Ammon's horn (tissue), 1 donor: ENCODE results near the gene SHANK3.

Experiments
- DNase-seq: peaks from one replicate; pipeline ENCODE4 v3.0.0-alpha.2; 2016; ENCODE audit warnings: low spot score

SHANK3 gene

DNA sequence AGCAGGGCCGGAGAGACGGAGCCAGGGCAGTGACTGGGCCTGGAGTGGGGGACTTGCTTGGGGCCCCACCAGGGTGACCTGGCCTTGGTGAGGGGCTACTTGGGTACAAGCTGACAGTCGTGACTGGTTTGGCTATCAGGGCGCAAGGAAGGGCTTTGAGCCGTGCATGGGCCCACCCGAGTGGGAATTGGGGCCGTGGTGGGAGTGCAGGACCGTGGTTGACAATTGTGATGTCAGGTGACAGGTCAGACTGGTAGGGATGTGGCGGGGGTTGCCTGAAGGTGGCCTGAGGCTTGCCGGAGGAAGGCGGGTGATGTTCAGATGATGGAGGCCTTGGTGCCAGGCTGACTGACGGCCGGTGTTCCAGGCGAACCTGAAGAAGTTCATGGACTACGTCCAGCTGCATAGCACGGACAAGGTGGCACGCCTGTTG, 5.6 kb downstream of the SHANK3 start:
- no peak for DNase-seq

DNA sequence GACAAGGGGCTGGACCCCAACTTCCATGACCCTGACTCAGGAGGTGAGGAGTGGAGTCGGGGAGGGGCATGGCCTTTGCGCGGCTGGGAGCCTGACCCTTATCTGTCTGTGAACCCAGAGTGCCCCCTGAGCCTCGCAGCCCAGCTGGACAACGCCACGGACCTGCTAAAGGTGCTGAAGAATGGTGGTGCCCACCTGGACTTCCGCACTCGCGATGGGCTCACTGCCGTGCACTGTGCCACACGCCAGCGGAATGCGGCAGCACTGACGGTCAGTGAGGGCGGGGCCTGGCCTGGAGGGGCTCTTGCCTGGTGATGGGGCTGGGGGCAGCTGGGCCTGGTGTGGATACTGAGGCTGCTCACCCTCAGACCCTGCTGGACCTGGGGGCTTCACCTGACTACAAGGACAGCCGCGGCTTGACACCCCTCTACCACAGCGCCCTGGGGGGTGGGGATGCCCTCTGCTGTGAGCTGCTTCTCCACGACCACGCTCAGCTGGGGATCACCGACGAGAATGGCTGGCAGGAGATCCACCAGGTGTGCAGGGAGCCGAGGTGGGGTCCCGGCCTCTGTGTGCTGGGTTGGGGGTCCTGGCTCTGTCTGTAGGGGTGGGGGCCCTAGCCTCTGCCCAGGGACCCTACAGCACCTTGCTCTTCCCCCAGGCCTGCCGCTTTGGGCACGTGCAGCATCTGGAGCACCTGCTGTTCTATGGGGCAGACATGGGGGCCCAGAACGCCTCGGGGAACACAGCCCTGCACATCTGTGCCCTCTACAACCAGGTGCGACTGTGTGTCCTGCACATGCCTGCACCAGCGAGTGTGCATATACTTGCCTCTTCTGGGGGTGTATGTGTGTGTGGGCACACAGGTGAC, 6.3 kb downstream of the SHANK3 start:
- no peak for DNase-seq

- no peak for DNase-seq
Measured at GRCh38 chr22:50683086-50683993, 10.7 kb downstream of the SHANK3 start.

GRCh38 chr22:50683994-50684371, 11.4 kb downstream of the SHANK3 start:
- no peak for DNase-seq

GRCh38 chr22:50684501-50684900, 11.9 kb downstream of the SHANK3 start:
- no peak for DNase-seq

DNA sequence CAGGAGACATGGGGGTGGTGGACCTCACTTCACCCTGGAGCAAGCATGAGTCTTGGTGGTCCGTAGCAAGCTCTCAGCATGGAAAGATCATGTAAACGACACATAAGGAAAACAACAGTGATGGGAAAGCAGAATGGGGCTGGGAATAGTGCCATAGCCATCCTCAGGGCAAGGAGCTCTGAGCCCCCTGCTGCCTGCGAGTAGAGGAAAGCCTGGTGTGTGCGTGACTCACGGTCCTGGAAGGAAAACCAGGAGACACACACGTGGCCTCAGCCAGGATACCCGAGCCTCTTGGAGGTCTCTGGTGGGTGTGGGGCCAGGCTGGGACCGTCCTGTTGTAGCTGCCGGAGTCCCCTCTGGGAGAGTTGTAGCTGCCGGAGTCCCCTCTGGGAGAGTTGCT, 12.4 kb downstream of the SHANK3 start:
- no peak for DNase-seq

- no peak for DNase-seq
Measured at GRCh38 chr22:50686794-50687193, 14.2 kb downstream of the SHANK3 start.

DNA sequence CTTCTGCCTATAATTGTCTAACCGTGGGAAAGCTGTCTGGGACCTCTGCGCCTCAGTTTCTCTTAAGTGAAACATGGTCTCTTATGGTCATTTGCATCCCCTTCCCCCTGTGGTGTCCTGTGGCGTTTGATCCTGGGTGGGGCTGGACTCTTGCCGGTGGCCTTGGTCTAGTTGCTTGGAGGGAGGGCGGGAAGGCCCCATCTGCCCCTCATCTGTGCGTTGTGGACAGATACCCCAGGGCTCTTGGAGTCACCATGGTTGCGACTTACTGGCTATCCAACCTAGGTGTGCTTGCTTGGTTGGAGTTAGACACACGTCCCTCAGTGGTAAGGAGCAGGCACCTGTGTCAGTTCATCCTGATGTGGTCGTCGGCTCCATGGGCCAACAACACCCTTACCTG, 15.2 kb downstream of the SHANK3 start:
- DNase-seq, result no peak

DNA sequence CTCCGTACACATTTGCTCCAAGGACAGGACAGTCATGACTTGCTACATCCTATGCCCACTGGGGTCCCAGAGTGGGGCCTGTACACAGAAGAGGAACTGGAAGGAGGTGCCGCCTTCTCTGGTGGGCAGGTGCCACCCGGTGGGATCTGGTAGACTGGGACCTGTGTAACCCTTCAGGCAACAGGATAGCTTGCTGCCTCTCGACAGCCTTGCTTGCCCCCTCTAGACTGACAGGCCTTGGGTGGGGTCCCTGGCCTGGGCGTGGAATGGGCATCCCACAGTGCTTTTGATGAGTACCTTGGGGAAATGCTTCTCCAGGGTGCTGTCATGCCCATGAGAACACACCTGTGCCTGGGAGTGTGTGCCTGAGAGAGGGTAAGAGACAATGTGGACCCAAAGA, 15.8 kb downstream of the SHANK3 start:
- no peak for DNase-seq

DNA sequence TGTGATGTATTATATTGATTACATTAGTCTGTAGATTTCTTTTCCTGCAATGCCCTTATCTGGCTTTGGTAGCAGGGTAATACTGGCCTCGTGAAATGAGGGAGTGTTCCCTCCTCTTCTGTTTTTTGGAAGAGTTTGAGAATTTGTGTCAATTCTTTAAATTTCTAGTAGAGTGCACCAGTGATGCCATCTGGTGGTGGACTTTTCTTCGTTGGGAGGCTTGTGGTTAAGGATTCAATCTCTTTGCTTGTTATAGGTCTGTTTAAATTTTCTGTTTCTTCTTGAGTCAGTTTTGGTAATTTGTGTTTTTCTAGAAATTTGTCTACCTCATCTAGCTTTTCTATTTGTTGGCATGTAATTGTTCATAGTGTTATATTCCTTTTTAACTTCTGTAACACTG, 18.9 kb downstream of the SHANK3 start:
- DNase-seq, result peak; percentile 22

DNA sequence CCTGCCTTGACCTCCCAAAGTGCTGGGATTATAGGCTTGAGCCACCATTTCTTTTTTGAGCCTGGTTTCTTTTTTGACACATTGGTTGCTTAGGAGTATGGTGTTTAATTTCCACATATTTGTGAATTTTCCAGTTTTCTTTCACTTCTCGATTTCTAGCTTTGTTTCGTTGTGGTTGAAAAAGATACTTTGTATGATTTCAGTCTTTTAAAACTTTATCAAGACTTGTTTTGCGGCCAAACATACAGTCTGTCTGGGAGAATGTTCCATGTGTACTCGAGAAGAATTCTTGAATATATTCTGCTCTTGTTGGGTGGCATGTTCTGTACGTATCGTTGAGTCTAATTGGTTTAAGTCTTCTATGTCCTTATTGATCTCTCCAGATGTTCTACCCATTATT, 20.8 kb downstream of the SHANK3 start:
- no peak for DNase-seq

- no peak for DNase-seq
Measured at GRCh38 chr22:50694099-50694605, 21.5 kb downstream of the SHANK3 start.

- no peak for DNase-seq
Measured at GRCh38 chr22:50694766-50695420, 22.3 kb downstream of the SHANK3 start.

GRCh38 chr22:50695421-50696250, 23.0 kb downstream of the SHANK3 start:
- DNase-seq, result no peak

GRCh38 chr22:50696251-50696798, 23.7 kb downstream of the SHANK3 start:
- no peak for DNase-seq

DNA sequence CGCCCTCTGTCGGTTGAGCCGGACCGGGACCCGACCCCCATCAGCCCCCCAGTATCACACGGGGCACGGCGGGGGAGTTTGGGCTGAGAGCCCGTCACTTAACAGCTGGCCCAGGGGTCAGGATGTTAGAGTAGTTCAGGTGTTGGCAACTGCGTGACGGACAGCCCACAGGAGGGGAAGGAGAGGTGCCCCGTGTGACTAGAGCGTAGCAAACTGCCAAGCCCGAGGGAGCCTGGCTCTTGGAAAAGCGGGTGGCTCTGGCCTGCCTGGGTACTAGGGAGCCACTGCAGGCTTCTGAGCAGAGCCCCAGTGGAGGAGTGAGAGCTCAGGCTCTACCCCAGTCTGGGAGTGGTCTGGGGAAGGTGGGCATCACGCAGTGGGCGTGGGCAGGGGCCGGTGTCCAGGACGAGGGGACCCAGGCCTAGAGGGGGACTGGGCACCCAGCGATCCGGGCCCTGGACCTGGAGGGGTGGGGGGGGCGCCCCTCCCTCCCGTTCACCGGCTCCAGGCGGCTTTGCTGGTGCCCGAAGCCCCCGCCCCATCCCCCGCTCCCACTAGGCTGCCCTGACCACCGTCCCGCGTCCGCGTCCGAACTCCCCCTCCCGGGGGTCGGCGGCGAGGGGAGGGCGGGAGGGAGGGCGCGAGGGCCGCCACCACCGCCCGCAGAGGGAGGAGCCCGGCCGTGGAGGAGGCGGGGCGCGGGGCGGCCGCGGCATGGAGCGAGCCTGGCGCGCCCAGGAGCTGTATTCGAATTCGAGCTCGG, 24.4 kb downstream of the SHANK3 start:
- no peak for DNase-seq

GRCh38 chr22:50697667-50698506, 25.3 kb downstream of the SHANK3 start:
- no peak for DNase-seq

- DNase-seq, result no peak
Measured at GRCh38 chr22:50698546-50698945, 25.9 kb downstream of the SHANK3 start.

DNA sequence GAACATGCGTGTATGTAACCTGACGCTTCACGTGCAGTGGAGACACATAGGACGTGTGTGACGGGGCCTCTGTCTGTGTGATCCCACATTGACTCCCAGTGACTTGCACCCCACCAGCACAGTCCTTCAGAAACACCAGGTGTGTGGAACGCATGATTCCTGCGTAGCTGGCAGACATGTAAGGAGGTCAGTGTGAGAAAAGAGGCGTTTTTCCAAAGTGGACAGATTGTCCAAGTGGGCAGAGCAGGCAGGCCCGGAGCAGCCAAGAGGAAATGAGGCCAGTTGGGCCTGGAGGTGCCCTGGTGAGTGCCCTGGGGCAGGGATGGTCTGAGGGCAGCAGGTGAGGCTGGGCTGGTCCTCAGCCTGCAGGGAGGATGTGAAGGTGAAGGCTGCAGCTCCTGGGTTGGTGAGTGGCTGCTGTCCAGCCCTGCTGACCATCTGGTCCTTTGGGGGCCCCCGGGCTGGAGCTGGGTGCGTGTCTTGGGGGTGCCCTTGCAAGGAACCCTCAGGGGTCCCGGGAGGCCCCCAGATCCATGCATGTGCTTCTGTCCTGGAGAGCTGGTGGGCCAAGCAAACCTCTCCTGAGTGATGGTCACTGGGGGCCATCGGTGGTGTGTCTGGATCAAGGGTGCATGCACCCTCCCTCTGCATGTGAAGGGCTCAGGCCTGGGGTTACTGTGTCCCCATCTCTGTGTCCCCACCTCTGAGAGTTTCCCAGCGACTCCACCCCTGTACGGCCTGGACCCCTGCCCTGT, 26.6 kb downstream of the SHANK3 start:
- DNase-seq, result no peak
